Heart right ventricle (tissue), 16 donors: Measurements from ENCODE around the gene CCSER2. TPM values are rescaled to one million over a fixed set of nuclear protein-coding genes. Genes with fewer than 3 reads are reported as not detected.
"Not testable (repeated sequence)": the region's sequence is repeated elsewhere in the genome, so short reads cannot be mapped to it uniquely, and the experiment has no call there.

Experiments
- ATAC-seq, 8 donors: fragments of 200-7000 bp; cut with Tn5 transposase; one replicate each; pipeline ENCODE4 v1.9.1; 2020; ENCODE audit warnings: mild to moderate bottlenecking in 8 of 8, moderate library complexity in 8 of 8, moderate number of reproducible peaks in 1 of 8
- DNase-seq, 2 donors: peaks; one replicate each; pipeline ENCODE4 v3.0.0-alpha.2; 2020
- H3K27ac ChIP-seq, 10 donors: fragments of 200-600 bp; sonication (generic) in 2 of 10; one replicate each; pipeline versions ENCODE4 v1.5.0 to v1.8.0; 2020 to 2022; ENCODE audit warnings: mild to moderate bottlenecking in 3 of 10
- H3K27me3 ChIP-seq, 7 donors: fragments of 200-600 bp; one replicate each; pipeline ENCODE4 v1.8.0; 2021 to 2022; ENCODE audit warnings: mild to moderate bottlenecking in 2 of 7
- H3K36me3 ChIP-seq, 9 donors: fragments of 200-600 bp; sonication (generic) in 1 of 9; one replicate each; pipeline versions ENCODE4 v1.5.0 to v1.8.0; 2020 to 2022; ENCODE audit warnings: mild to moderate bottlenecking in 2 of 9
- H3K4me1 ChIP-seq, 9 donors: fragments of 200-600 bp; sonication (generic) in 1 of 9; one replicate each; pipeline versions ENCODE4 v1.5.0 to v1.8.0; 2020 to 2022; ENCODE audit warnings: mild to moderate bottlenecking in 4 of 9
- H3K4me3 ChIP-seq, 10 donors: fragments of 200-600 bp; sonication (generic) in 2 of 10; one replicate each; pipeline versions ENCODE4 v1.5.0 to v1.8.0; 2020 to 2022; ENCODE audit warnings: mild to moderate bottlenecking in 7 of 10, moderate library complexity in 2 of 10
- H3K9me3 ChIP-seq, 11 donors: fragments of 200-600 bp in 10 of 11; sonication (generic) in 2 of 11; one replicate each; pipeline versions ENCODE4 v1.5.0 to v1.8.0; 2013 to 2022; ENCODE audit warnings: mild to moderate bottlenecking in 2 of 11, control low read depth in 1 of 11, moderate library complexity in 1 of 11
- CTCF ChIP-seq, 9 donors: fragments of 200-600 bp; sonication (generic) in 2 of 9; IDR thresholded peaks; one replicate each; pipeline versions ENCODE4 v1.5.0 to v1.8.0; 2021 to 2022; ENCODE audit warnings: antibody characterized with exemption in 9 of 9, mild to moderate bottlenecking in 5 of 9, moderate library complexity in 1 of 9
- WGBS, 2 donors: extraction: QIAGEN DNeasy Blood & Tissue Kit; methylation state at CpG; one replicate each; pipeline ENCODE4 v1.1.7; 2013; ENCODE audit warnings: inconsistent platforms in 1 of 2; 5-methylcytosine and 5-hydroxymethylcytosine counted together
- intact Hi-C, 10 donors: fragments of 100-400 bp; cut with DNase I; formaldehyde crosslinking; loops; one replicate each; pipeline versions ENCODE4 v1.11.1 to v1.14.2; 2022
- polyA plus RNA-seq, 2 donors: library from polyadenylated mRNA; stranded (reverse); fragments of 200-250 nt; gene quantifications; one replicate each; pipeline ENCODE4 v1.2.3, GENCODE V29; 2013
- total RNA-seq, 10 donors: library from RNA; stranded (reverse); fragmentation: NEBNext Ultra II Directional in 3 of 10; extraction: Animal tissue kit (Norgen Biotek cat#: 25700) in 3 of 10; gene quantifications; one replicate each; pipeline versions ENCODE4 v1.2.1 to v1.2.4, GENCODE V29; 2021 to 2023
- donor health status: Arrhythmogenic right ventricular cardiomyopathy.
- donor health status: ischemic (EF 13 %, LVEDD 7.1; RV severe dilation, severe dysfunction).
- donor health status: healthy with polysubstance abuse.
- donor health status: DM: no; HTN: yes; CAD: no.
- donor health status: DM: no; HTN: no; CAD: no.
- donor health status: ischemic (EF 25% LVEDD 6.9; RV normal size, moderate dysfunction).
- donor health status: ischemic (EF 25% LVEDD 5.7; RV mildly dilated, moderate dysfunction).
- donor health status: healthy.
- donor health status: DM: yes; HTN: yes; CAD: no.
- donor health status: Ischemic cardiomyopathy.
- donor health status: ischemic (EF 35%, LVEDD 5.7; RV mildly dilated, moderate dysfunction).
- donor health status: nonischemic (EF 11% LVEDD 7.7; RV severe dilation, severe dysfunction).
- donor health status: DM: yes; HTN: yes; CAD: no.
- donor health status: PGD.
- donor health status: ischemic (EF 29% LVEDD 5.4; RV normal size, mild dysfunction).
- donor health status: nonischemic (EF 23%, LVEDD 6.1; RV moderate dilation, normal function).

Gene CCSER2
- total and polyA plus RNA-seq, 12 donors, result 27.5 to 252 (median 198) TPM

- no peaks in the 10 kb centered on the region for H3K27me3 ChIP-seq
- H3K4me1 ChIP-seq, result peaks cover 0 to 25% (median 18%) of the 10 kb centered on the region in 9 donors
- DNase-seq (no peak), ATAC-seq (no peak)
- no peak overlapping the region for H3K4me3 ChIP-seq
- intact Hi-C loops, result no loop called here
- peaks cover 0 to 14% (median 0%) of the 10 kb centered on the region in 9 donors for H3K36me3 ChIP-seq
- WGBS, 2 donors, result 56 to 65% methylated on average over 1 of the region's 1 CpG
- H3K27ac ChIP-seq, result no peak overlapping the region
- no peak for TF ChIP-seq CTCF (IDR thresholded peaks at IDR 0.05)
- H3K9me3 ChIP-seq, result no peaks in the 10 kb centered on the region
These were observed 169.6 kb downstream of the CCSER2 start for GRCh38 chr10:84497978-84498377.

GRCh38 chr10:84499039-84499438 is 170.7 kb downstream of the CCSER2 start:
- DNase-seq, ATAC-seq, H3K4me3 ChIP-seq, H3K27ac ChIP-seq, intact Hi-C loops, H3K9me3 ChIP-seq, H3K27me3 ChIP-seq: not testable (repeated sequence)
- 98 to 99% methylated on average over 9 of the region's 9 CpGs for WGBS, 2 donors
- peaks cover 0 to 18% (median 15%) of the 10 kb centered on the region in 9 donors for H3K4me1 ChIP-seq
- peaks cover 0 to 21% (median 0%) of the 10 kb centered on the region in 9 donors for H3K36me3 ChIP-seq

- intact Hi-C loops, result no loop called here
- H3K4me3 ChIP-seq, result no peak overlapping the region
- ATAC-seq, result no peak
- H3K36me3 ChIP-seq, result peaks cover 0 to 24% (median 0%) of the 10 kb centered on the region in 9 donors
- H3K9me3 ChIP-seq, result no peaks in the 10 kb centered on the region
- no peak overlapping the region for H3K27ac ChIP-seq
- no peaks in the 10 kb centered on the region for H3K27me3 ChIP-seq
- H3K4me1 ChIP-seq, result peaks cover 0 to 12% (median 7%) of the 10 kb centered on the region in 9 donors
- WGBS, 2 donors, result 58 to 71% methylated on average over 3 of the region's 3 CpGs
- TF ChIP-seq CTCF (IDR thresholded peaks at IDR 0.05), result no peak
- DNase-seq, result no peak
These were observed 171.5 kb downstream of the CCSER2 start for GRCh38 chr10:84499846-84500245.

- Histone ChIP-seq H3K9me3 (no peaks in the 10 kb centered on the region), H3K27me3 (no peaks in the 10 kb centered on the region), H3K36me3 (peaks cover 0 to 29% (median 14%) of the 10 kb centered on the region in 9 donors), H3K27ac (no peak overlapping the region), H3K4me3 (no peak overlapping the region), H3K4me1 (no peaks in the 10 kb centered on the region)
- ATAC-seq (no peak), DNase-seq (no peak)
- TF ChIP-seq CTCF (IDR thresholded peaks at IDR 0.05), result no peak
- 81 to 91% methylated on average over 3 of the region's 3 CpGs for WGBS, 2 donors
- intact Hi-C loops, result loop anchor here in 1 of 10 donors (10.0 kb wide), 1 partner anchor 55 kb away; no protein-coding TSS in a partner anchor
These were observed 181.7 kb downstream of the CCSER2 start for GRCh38 chr10:84510121-84510520.

GRCh38 chr10:84511106-84511505 is 182.7 kb downstream of the CCSER2 start:
- no peak overlapping the region for H3K27ac ChIP-seq
- no peak for ATAC-seq
- 90 to 93% methylated on average over 2 of the region's 2 CpGs for WGBS, 2 donors

More at GRCh38 chr10:84511106-84511505, 182.7 kb downstream of the CCSER2 start:
- no peak for DNase-seq
- H3K9me3 ChIP-seq, result no peaks in the 10 kb centered on the region
- TF ChIP-seq CTCF (IDR thresholded peaks at IDR 0.05), result no peak
- H3K36me3 ChIP-seq, result peaks cover 0 to 39% (median 14%) of the 10 kb centered on the region in 9 donors
- no peaks in the 10 kb centered on the region for H3K27me3 ChIP-seq
- intact Hi-C loops, result loop anchor here in 1 of 10 donors (10.0 kb wide), 1 partner anchor 56 kb away; no protein-coding TSS in a partner anchor
- H3K4me3 ChIP-seq, result no peak overlapping the region
- H3K4me1 ChIP-seq, result no peaks in the 10 kb centered on the region
